ENCODE results near the gene CBX7. TPM values are rescaled to one million over a fixed set of nuclear protein-coding genes. Genes with fewer than 3 reads are reported as not detected.

The CBX7 gene
- total and polyA plus RNA-seq, 4 donors, result 2.2 to 21.8 (median 14.9) TPM

DNA sequence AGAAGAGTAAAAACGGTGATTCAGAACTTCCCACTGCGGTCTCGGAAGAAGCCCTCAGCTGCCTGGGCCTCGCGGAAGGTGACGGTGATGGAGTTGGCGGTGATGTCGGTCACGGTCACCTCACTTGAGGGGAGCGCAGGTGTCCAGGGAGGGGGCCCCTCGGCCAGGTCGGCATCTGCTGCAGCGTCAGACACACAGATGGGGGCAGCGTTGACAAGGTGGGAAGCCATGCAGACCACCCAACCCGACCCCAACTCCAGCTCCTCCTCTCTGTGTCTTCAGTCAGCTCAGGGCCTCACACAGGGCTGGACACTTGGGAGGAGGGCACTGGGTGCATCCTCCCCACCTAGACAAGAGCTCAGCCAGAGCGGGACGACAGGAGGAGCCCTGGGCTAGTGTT, 18.6 kb downstream of the CBX7 start:
- DNase-seq (ENCODE audit: low spot score), result no peak
- Histone ChIP-seq H3K27ac (ENCODE audit: low read depth in 1 of 2, low read length in 2 of 2) (no peak overlapping the region), H3K27me3 (ENCODE audit: control insufficient read depth in 4 of 4, insufficient read depth in 4 of 4, low read length in 3 of 4) (no peaks in the 10 kb centered on the region), H3K4me1 (ENCODE audit: control insufficient read depth in 4 of 4, insufficient read depth in 4 of 4, low read length in 3 of 4) (peaks cover 0 to 6% (median 0%) of the 10 kb centered on the region in 4 donors), H3K9ac (ENCODE audit: low read depth in 1 of 2, low read length in 2 of 2) (no peak overlapping the region), H3K4me3 (ENCODE audit: low read depth in 1 of 3, low read length in 3 of 3) (no peak overlapping the region), H3K9me3 (ENCODE audit: control insufficient read depth in 4 of 4, low read length in 3 of 4) (no peaks in the 10 kb centered on the region), H3K36me3 (ENCODE audit: control insufficient read depth in 4 of 4, insufficient read depth in 3 of 4, low read depth in 1 of 4, low read length in 3 of 4) (peaks cover 0 to 3% (median 1%) of the 10 kb centered on the region in 4 donors)
- WGBS, result 95% methylated on average over 17 of the region's 17 CpGs
- TF ChIP-seq, protein P1, sequence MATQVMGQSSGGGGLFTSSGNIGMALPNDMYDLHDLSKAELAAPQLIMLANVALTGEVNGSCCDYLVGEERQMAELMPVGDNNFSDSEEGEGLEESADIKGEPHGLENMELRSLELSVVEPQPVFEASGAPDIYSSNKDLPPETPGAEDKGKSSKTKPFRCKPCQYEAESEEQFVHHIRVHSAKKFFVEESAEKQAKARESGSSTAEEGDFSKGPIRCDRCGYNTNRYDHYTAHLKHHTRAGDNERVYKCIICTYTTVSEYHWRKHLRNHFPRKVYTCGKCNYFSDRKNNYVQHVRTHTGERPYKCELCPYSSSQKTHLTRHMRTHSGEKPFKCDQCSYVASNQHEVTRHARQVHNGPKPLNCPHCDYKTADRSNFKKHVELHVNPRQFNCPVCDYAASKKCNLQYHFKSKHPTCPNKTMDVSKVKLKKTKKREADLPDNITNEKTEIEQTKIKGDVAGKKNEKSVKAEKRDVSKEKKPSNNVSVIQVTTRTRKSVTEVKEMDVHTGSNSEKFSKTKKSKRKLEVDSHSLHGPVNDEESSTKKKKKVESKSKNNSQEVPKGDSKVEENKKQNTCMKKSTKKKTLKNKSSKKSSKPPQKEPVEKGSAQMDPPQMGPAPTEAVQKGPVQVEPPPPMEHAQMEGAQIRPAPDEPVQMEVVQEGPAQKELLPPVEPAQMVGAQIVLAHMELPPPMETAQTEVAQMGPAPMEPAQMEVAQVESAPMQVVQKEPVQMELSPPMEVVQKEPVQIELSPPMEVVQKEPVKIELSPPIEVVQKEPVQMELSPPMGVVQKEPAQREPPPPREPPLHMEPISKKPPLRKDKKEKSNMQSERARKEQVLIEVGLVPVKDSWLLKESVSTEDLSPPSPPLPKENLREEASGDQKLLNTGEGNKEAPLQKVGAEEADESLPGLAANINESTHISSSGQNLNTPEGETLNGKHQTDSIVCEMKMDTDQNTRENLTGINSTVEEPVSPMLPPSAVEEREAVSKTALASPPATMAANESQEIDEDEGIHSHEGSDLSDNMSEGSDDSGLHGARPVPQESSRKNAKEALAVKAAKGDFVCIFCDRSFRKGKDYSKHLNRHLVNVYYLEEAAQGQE (IDR thresholded peaks at IDR 0.05), result no peak
- no peak for TF ChIP-seq GABPA (IDR thresholded peaks at IDR 0.05 in 1 of 2, conservative IDR thresholded peaks at IDR 0.05 in 1 of 2)
- TF ChIP-seq, protein P2, sequence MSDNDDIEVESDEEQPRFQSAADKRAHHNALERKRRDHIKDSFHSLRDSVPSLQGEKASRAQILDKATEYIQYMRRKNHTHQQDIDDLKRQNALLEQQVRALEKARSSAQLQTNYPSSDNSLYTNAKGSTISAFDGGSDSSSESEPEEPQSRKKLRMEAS (IDR thresholded peaks at IDR 0.05), result no peak
- TF ChIP-seq JUND (IDR thresholded peaks at IDR 0.05), result no peak
- TF ChIP-seq, protein P3, sequence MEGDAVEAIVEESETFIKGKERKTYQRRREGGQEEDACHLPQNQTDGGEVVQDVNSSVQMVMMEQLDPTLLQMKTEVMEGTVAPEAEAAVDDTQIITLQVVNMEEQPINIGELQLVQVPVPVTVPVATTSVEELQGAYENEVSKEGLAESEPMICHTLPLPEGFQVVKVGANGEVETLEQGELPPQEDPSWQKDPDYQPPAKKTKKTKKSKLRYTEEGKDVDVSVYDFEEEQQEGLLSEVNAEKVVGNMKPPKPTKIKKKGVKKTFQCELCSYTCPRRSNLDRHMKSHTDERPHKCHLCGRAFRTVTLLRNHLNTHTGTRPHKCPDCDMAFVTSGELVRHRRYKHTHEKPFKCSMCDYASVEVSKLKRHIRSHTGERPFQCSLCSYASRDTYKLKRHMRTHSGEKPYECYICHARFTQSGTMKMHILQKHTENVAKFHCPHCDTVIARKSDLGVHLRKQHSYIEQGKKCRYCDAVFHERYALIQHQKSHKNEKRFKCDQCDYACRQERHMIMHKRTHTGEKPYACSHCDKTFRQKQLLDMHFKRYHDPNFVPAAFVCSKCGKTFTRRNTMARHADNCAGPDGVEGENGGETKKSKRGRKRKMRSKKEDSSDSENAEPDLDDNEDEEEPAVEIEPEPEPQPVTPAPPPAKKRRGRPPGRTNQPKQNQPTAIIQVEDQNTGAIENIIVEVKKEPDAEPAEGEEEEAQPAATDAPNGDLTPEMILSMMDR (IDR thresholded peaks at IDR 0.05; ENCODE audit: low read depth, low read length, missing input control), result no peak
- no peak for TF ChIP-seq YY1 (IDR thresholded peaks at IDR 0.05)
- TF ChIP-seq, protein P4, sequence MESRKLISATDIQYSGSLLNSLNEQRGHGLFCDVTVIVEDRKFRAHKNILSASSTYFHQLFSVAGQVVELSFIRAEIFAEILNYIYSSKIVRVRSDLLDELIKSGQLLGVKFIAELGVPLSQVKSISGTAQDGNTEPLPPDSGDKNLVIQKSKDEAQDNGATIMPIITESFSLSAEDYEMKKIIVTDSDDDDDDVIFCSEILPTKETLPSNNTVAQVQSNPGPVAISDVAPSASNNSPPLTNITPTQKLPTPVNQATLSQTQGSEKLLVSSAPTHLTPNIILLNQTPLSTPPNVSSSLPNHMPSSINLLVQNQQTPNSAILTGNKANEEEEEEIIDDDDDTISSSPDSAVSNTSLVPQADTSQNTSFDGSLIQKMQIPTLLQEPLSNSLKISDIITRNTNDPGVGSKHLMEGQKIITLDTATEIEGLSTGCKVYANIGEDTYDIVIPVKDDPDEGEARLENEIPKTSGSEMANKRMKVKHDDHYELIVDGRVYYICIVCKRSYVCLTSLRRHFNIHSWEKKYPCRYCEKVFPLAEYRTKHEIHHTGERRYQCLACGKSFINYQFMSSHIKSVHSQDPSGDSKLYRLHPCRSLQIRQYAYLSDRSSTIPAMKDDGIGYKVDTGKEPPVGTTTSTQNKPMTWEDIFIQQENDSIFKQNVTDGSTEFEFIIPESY (IDR thresholded peaks at IDR 0.05), result no peak
- no peak for TF ChIP-seq EGR1 (IDR thresholded peaks at IDR 0.05; ENCODE audit: low read depth in 2 of 2)
- TF ChIP-seq FOXA1 (IDR thresholded peaks at IDR 0.05), result no peak

DNA sequence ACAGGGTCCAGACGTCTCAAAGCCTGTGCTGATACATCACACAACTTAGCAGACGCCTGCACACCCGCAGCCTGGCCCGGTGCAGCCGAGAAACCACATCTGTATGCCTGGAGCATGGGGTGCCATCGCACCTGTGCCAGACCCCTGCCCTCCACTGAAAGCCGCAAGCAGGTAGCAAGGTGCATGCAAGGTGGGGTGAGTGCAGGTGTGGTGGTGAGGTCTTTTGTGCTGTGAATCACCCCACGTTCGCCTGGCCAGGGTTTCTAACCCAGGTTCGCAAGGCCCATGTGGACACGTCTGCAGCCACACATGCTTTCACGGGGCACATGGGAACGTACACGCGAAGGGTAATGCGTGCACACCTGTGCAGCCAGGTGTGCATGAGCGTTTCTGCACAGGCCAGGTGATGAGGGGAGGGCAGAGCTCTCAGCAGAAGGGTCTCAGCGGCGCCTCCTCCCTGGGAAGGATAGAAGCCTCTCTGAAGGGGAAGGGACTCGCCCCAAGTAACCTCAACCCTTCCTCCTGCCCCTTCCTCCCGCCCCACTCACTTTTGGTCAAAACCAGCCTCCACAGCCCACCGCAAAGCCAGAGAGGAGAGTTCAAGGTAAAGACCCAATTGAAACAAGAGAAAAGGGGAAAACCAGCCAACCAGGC, 19.5 kb downstream of the CBX7 start:
- 95% methylated on average over 22 of the region's 22 CpGs for WGBS
- DNase-seq (ENCODE audit: low spot score), result no peak
- H3K36me3 ChIP-seq (ENCODE audit: control insufficient read depth in 4 of 4, insufficient read depth in 3 of 4, low read depth in 1 of 4, low read length in 3 of 4), result peaks cover 0 to 3% (median 1%) of the 10 kb centered on the region in 4 donors
- no peak for TF ChIP-seq FOXA1 (IDR thresholded peaks at IDR 0.05)
- TF ChIP-seq HNF4G (IDR thresholded peaks at IDR 0.05), result no peak
- no peak for TF ChIP-seq JUND (IDR thresholded peaks at IDR 0.05)
- TF ChIP-seq, protein P2 (IDR thresholded peaks at IDR 0.05), result no peak
- TF ChIP-seq EGR1 (IDR thresholded peaks at IDR 0.05; ENCODE audit: low read depth in 2 of 2), result no peak
- TF ChIP-seq HNF4A (conservative IDR thresholded peaks at IDR 0.05), result no peak
- TF ChIP-seq YY1 (IDR thresholded peaks at IDR 0.05), result no peak
- TF ChIP-seq GABPA (IDR thresholded peaks at IDR 0.05 in 1 of 2, conservative IDR thresholded peaks at IDR 0.05 in 1 of 2), result no peak
- TF ChIP-seq, protein P5, sequence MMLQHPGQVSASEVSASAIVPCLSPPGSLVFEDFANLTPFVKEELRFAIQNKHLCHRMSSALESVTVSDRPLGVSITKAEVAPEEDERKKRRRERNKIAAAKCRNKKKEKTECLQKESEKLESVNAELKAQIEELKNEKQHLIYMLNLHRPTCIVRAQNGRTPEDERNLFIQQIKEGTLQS (IDR thresholded peaks at IDR 0.05), result no peak
- TF ChIP-seq TAF1 (conservative IDR thresholded peaks at IDR 0.05), result no peak
- TF ChIP-seq RXRA (IDR thresholded peaks at IDR 0.05), result no peak
- no peak for TF ChIP-seq RAD21 (IDR thresholded peaks at IDR 0.05)
- TF ChIP-seq, protein P4 (IDR thresholded peaks at IDR 0.05), result no peak
- TF ChIP-seq NR2F2 (IDR thresholded peaks at IDR 0.05), result no peak
- TF ChIP-seq, protein P1 (IDR thresholded peaks at IDR 0.05), result no peak

More for the DNA sequence above, 19.5 kb downstream of the CBX7 start:
- no peak overlapping the region for H3K4me3 ChIP-seq (ENCODE audit: low read depth in 1 of 3, low read length in 3 of 3)
- H3K9me3 ChIP-seq (ENCODE audit: control insufficient read depth in 4 of 4, low read length in 3 of 4), result no peaks in the 10 kb centered on the region
- H3K9ac ChIP-seq (ENCODE audit: low read depth in 1 of 2, low read length in 2 of 2), result no peak overlapping the region
- H3K4me1 ChIP-seq (ENCODE audit: control insufficient read depth in 4 of 4, insufficient read depth in 4 of 4, low read length in 3 of 4), result peaks cover 0 to 6% (median 0%) of the 10 kb centered on the region in 4 donors
- no peak overlapping the region for H3K27ac ChIP-seq (ENCODE audit: low read depth in 1 of 2, low read length in 2 of 2)
- no peaks in the 10 kb centered on the region for H3K27me3 ChIP-seq (ENCODE audit: control insufficient read depth in 4 of 4, insufficient read depth in 4 of 4, low read length in 3 of 4)
